Measurements from ENCODE around the gene PNMA8A.

- TF ChIP-seq SMARCE1 (IDR thresholded peaks at IDR 0.05; ENCODE audit: borderline replicate concordance) (no peak), REST (IDR thresholded peaks at IDR 0.05; ENCODE audit: borderline replicate concordance in 1 of 2, low read depth in 1 of 2, low read length in 2 of 2) (no peak), ZNF790 (CRISPR knock-in tag; IDR thresholded peaks at IDR 0.05; ENCODE audit: borderline replicate concordance) (no peak), ZNF441 (CRISPR knock-in tag; IDR thresholded peaks at IDR 0.05; ENCODE audit: borderline replicate concordance) (no peak), SMYD3 (CRISPR knock-in tag; IDR thresholded peaks at IDR 0.05) (no peak), FOXO1 (CRISPR knock-in tag; IDR thresholded peaks at IDR 0.05) (no peak), HBP1 (CRISPR knock-in tag; IDR thresholded peaks at IDR 0.05; ENCODE audit: low read depth) (no peak), HCFC1 (IDR thresholded peaks at IDR 0.05; ENCODE audit: low read depth, low read length) (no peak)
- TF ChIP-seq, protein P1, sequence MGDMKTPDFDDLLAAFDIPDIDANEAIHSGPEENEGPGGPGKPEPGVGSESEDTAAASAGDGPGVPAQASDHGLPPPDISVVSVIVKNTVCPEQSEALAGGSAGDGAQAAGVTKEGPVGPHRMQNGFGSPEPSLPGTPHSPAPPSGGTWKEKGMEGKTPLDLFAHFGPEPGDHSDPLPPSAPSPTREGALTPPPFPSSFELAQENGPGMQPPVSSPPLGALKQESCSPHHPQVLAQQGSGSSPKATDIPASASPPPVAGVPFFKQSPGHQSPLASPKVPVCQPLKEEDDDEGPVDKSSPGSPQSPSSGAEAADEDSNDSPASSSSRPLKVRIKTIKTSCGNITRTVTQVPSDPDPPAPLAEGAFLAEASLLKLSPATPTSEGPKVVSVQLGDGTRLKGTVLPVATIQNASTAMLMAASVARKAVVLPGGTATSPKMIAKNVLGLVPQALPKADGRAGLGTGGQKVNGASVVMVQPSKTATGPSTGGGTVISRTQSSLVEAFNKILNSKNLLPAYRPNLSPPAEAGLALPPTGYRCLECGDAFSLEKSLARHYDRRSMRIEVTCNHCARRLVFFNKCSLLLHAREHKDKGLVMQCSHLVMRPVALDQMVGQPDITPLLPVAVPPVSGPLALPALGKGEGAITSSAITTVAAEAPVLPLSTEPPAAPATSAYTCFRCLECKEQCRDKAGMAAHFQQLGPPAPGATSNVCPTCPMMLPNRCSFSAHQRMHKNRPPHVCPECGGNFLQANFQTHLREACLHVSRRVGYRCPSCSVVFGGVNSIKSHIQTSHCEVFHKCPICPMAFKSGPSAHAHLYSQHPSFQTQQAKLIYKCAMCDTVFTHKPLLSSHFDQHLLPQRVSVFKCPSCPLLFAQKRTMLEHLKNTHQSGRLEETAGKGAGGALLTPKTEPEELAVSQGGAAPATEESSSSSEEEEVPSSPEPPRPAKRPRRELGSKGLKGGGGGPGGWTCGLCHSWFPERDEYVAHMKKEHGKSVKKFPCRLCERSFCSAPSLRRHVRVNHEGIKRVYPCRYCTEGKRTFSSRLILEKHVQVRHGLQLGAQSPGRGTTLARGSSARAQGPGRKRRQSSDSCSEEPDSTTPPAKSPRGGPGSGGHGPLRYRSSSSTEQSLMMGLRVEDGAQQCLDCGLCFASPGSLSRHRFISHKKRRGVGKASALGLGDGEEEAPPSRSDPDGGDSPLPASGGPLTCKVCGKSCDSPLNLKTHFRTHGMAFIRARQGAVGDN (CRISPR knock-in tag; IDR thresholded peaks at IDR 0.05) = no peak
Observed at GRCh38 chr19:46466536-46467196, 4.7 kb downstream of the PNMA8A start.

All from HepG2 (cell line).